NCI-H1092 treated with DMSO at 0.1 percent for 48 hours (cell line): ENCODE measurements around the gene ADRB1.

Experiments
- DNase-seq: peaks from one replicate; lab custom pipeline; 2025; lab: John Stamatoyannopoulos, UW

Gene ADRB1

DNA sequence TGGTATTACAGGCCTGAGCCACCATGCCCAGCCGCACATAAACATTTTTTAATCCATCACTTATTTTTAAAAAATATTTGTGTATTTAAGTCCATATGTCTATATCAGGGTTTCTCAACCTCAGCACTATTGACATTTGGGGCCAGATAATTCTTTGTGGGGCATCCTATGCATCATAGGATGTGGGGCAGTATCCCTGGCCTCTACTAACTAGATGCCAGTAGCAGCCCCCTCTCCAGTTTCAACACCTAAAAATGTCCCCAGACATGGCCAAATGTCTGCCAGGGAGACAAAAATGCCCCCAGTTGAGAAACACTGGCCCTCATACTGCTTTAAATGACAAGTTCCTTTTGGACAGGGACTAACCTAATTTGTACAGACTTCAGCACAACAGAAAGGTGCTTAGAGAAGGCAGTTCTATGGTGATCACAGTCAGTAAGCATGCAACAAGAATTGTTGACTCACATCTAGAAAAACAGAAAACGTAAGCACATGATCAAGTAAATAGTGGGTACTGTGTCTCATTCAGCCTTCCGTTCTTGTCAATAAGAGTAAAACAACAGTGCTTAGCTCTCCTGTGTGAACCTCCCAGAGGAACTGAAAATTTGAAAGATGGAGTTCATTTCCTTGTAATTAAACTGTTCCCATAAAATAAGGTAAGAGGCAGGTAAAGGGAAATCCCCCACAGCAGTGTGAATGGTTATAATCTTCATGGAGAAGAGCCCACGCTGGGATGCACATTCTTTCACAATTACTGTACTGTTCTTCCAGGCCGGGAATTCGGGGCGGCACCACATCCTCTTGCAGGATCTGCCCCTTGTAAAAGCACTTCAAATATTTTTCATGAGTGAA lies 17.3 kb upstream of the ADRB1 start:
- DNase-seq = no peak

DNA sequence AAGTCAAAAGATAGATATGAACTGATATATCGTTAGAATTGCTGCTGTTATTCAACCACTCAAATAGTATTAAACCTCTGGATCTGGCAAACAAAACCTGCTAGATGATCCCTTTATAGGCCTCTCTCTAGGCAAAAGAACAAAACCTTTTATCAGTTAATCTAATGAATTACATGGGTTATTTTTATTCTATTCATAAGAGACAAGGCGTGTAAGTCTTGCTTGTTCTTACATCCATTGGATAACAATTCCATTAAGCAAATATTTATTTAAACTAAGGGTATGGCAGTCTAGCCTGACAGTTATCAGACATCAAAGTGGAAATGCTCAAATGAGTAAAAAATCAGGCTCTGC lies 16.6 kb upstream of the ADRB1 start:
- no peak for DNase-seq

DNA sequence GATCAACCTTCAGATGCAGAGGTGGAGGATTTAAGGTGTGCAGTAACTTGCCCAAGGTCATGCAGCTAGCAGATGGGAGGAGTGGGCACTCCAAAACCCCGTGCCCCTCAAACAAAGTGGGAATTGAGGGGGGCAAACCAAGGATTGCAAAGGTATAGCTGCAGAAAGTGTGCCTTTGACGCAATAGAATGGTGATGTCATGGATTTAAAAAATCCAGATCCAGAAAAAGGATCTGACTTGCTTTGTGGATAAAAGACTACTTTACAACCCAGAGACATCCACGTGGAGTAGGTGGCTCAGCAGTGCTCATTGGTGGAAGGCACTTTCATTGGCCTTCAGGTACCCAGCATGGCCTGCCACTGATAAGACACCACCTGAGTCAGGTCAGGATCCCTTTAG lies 15.7 kb upstream of the ADRB1 start:
- no peak for DNase-seq

DNA sequence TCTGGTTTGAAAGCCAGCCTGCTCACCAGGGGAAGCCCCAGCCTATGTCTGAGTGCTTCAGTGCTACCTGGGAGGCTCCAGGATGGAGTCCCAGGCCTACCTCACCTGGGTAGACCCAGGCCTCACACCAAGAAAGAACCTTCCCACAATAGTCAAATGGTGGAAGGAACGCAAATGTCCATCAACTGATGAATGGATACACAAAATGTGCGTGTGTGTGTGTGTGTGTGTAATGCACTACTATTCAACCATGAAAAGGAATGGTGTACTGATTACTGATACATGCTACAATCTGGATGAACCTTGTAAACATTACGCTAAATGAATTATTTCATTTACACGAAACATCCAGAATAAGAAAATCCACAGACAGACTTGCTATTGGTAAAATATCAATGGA lies 15.2 kb upstream of the ADRB1 start:
- no peak for DNase-seq

DNA sequence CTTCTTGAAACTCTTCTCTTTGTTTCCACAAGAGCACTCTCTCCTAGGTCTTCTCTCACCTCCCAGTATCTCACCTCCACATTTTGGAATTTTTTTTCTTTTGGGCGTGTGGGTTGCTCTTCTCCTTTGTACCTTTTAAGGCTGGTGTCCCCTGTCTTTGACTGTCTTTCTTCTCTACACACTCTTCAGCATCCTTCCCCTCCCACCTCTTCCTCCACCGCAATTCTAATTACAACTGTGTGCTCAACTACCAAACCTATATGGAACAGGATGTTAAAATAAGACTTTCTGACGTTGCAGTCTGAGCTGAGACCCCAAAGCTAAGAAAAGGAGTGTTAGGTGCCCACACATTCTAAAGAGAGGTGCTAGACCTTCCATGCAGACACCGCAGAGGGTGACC lies 14.0 kb upstream of the ADRB1 start:
- no peak for DNase-seq

DNA sequence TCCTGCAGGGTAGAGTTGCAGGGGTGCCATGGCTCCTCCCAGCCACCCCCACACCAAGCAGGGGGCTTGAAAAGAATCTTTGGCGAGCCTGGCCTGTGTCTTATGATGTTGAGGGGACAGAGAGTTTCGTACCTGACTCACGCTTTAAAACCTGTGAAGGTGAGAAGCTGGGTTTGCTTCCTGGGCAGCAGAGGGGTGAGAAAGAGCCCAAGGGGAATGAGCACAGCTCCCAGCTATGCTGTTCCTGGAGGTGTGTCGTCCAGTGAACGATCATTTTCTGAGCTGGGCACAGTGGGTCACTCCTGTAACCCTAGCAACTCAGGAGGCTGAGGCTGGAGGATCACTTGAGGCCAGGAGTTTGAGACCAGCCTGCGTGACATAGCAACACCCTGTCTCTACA lies 13.5 kb upstream of the ADRB1 start:
- DNase-seq = no peak

DNA sequence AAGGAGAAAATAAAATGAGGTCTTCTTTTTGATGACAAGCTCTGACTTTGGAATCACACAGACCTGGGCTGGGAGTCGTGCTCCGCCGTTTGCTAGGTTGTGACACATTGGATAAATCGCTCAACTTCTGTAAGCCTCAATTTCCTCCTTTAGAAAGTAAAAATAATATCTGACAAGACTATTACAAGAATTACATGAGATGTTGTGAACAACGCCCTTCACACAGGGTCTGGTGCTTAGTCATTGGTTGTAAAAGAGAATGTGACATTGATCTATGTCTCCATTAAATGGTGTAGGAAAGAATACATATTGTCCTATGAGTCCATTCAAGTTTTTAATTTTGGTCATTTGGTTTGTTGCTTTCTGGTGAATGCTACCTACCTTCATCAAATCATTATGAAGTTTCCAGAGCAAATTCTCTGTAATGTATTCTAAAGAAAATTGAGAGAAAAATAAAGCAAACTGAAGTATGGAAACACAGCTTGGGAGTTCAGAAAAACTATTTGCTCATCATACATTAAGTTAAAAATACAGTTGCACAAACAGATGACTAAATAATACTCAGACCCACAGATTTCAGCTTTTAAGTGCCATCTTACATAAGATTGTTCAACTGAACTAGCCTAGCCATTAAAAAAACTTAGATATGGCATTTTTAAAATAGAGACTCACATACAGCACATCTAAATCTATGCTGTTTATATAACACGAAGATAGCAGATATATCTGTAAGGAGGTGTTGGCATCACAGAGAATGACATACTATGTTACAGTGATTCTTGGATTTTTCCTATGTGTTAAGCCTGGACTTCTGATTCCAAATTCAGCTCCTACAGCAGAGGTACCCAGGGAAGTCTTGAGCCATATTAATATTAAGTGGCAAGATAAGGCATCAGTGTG lies 12.3 kb upstream of the ADRB1 start:
- no peak for DNase-seq

DNA sequence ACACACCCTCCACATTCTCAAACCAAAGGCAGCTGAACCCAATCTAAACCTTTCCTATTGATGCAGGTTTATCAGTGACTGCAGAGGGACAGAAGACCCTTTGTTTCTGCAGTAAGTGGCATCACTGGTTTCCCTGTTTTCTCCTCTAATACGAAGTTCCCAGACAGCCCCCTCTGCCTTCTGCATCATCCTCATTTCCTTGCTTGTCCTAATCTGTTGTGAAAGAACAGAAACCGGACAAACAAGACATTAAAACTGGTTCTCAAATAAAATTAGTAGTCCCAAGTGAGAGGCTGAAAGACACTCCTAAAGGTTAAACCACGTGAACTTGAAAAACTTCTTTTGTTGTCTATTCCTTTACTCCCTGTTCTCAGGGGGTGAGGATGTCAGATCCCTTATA lies 10.1 kb upstream of the ADRB1 start:
- no peak for DNase-seq

DNA sequence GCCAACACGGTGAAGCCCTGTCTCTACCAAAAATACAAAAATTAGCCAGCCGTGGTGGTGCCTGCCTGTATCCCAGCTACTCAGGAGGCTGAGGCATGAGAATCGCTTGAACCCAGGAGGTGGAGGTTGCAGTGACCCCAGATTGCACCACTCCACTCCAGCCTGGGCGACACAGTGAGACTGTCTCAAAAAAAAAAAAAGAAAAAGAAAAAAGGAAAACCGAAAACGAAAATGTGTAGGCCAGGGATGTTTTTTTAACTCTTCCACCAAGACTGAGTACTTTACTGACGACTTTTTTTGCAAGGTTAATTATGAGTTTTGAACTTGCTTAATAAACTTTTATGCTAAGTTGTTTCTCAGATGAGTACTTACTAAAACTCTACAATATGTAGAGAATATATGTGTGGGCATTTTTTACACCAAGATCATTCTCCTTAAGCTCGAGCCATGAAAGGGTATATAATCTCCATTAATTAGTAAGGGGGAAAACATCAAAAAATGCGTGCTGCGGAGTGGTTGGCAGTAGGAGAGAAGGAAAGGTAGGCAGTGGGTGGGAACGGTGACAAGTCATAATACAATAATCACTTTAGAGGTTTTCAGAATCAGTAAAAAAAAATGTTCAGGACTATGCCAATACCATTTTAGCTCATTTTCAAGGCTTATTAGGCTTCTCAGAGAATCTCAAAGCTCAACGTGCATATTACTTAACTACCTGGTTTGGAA lies 8.6 kb upstream of the ADRB1 start:
- DNase-seq = no peak

DNA sequence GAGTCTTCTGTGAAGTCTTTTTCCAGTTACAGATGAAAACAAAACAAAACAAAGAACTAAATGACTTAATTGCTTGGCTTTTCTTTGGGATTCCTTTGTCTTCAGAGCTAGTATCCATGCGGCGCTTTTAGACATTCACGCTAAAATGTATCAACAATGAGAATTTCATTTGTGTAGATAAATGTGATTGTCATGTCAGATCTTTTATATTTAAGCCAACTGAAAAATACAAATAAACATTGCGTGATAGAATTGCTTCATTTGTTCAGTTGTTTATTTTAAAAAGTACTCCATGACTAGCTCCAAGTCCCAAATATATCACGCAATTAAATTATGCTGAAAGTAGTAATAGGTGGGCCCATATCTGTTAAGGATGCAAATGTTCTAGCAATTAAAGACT lies 7.9 kb upstream of the ADRB1 start:
- DNase-seq = no peak

DNA sequence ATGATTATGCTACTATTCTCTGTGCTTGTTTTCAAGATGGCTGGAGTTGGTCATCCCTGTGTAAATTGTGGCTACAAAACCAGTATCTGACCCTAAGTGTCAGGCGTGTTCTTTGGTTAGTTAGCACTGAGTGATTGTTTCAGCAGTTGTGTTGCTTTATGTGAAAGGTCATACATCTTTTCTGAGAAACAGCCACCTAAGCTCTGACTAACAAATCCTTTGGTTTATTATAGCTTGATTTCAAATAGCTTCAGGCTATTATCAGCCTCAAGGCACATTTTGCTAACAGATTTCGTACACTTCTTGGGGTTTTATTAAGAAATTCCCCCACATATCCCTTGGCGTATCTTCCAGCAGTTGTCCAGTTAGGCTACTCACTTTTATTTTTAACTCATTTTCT lies 4.8 kb upstream of the ADRB1 start:
- DNase-seq = no peak

DNA sequence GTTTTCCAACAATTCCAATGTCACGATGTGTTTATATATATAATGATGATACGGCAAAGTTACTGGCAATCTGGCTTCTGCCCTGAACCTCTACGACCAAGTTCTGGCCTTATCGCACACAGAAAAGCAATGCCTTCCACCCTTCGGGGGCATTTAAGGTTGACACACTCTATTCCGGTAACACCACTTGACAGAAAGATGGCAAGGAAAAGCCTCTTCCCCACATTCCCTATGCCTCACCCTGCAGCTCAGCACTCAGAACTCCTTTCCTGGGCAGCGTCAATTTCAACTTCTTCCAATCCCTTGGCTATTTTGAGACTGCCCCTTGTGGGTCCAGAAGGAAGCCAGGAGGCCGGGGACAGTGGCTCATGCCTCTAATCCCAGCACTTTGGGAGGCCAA lies 2.5 kb upstream of the ADRB1 start:
- DNase-seq = no peak

DNA sequence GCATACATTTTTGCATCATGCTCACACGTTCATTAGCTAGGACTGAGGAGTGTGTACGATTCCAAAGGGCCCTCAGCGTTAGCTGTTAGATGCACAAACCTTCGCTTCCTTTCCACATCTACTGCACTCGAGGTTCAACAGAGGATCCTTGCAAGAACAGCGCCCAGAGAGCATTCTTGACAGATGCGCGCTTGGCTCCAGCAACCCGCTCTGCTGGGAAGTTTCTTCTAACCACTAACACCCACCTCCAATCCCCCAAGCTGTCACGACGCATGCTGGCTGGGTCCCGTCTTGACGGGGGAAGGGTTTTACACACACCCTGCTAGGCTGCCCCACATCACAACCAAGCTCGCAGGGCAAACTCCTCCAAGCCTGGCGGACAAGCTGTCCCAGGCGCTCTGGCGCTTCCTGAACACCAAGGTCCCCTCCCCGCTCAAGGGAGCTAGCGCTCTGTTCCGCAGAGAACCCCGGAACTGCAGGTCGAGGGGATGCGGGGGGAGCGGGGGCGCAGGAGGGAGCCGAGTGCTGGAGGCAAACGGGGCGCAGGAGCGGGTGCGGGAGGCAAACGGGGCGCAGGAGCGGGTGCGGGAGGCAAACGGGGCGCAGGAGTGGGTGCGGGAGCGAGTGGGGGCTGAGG lies 653 bp upstream of the ADRB1 start:
- no peak for DNase-seq

DNA sequence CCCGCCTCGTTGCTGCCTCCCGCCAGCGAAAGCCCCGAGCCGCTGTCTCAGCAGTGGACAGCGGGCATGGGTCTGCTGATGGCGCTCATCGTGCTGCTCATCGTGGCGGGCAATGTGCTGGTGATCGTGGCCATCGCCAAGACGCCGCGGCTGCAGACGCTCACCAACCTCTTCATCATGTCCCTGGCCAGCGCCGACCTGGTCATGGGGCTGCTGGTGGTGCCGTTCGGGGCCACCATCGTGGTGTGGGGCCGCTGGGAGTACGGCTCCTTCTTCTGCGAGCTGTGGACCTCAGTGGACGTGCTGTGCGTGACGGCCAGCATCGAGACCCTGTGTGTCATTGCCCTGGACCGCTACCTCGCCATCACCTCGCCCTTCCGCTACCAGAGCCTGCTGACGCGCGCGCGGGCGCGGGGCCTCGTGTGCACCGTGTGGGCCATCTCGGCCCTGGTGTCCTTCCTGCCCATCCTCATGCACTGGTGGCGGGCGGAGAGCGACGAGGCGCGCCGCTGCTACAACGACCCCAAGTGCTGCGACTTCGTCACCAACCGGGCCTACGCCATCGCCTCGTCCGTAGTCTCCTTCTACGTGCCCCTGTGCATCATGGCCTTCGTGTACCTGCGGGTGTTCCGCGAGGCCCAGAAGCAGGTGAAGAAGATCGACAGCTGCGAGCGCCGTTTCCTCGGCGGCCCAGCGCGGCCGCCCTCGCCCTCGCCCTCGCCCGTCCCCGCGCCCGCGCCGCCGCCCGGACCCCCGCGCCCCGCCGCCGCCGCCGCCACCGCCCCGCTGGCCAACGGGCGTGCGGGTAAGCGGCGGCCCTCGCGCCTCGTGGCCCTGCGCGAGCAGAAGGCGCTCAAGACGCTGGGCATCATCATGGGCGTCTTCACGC lies 825 bp downstream of the ADRB1 start:
- DNase-seq = no peak

DNA sequence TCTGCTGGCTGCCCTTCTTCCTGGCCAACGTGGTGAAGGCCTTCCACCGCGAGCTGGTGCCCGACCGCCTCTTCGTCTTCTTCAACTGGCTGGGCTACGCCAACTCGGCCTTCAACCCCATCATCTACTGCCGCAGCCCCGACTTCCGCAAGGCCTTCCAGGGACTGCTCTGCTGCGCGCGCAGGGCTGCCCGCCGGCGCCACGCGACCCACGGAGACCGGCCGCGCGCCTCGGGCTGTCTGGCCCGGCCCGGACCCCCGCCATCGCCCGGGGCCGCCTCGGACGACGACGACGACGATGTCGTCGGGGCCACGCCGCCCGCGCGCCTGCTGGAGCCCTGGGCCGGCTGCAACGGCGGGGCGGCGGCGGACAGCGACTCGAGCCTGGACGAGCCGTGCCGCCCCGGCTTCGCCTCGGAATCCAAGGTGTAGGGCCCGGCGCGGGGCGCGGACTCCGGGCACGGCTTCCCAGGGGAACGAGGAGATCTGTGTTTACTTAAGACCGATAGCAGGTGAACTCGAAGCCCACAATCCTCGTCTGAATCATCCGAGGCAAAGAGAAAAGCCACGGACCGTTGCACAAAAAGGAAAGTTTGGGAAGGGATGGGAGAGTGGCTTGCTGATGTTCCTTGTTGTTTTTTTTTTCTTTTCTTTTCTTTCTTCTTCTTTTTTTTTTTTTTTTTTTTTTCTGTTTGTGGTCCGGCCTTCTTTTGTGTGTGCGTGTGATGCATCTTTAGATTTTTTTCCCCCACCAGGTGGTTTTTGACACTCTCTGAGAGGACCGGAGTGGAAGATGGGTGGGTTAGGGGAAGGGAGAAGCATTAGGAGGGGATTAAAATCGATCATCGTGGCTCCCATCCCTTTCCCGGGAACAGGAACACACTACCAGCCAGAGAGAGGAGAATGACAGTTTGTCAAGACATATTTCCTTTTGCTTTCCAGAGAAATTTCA lies 1.7 kb downstream of the ADRB1 start:
- peak; percentile 3 for DNase-seq

DNA sequence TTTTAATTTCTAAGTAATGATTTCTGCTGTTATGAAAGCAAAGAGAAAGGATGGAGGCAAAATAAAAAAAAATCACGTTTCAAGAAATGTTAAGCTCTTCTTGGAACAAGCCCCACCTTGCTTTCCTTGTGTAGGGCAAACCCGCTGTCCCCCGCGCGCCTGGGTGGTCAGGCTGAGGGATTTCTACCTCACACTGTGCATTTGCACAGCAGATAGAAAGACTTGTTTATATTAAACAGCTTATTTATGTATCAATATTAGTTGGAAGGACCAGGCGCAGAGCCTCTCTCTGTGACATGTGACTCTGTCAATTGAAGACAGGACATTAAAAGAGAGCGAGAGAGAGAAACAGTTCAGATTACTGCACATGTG lies 2.4 kb downstream of the ADRB1 start:
- DNase-seq = no peak

DNA sequence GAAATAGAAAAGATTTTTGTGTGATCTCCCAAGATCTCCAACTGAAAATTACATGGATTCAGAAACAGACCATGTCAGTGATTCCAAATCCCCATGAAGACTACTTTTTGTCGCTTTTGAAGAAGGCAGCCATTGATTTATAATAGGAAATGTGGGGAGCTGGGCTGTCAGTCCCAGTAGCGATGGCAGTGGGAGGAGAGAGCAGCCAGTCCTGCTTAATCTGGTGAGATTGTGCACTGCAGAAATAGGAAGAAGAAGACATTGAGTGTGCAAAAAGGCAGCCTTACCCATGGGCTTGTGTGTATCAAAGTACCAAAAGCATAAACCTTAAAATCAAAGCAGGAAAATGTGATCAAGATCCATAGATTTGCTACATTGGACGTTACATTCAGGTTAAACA lies 4.8 kb downstream of the ADRB1 start:
- DNase-seq = no peak

DNA sequence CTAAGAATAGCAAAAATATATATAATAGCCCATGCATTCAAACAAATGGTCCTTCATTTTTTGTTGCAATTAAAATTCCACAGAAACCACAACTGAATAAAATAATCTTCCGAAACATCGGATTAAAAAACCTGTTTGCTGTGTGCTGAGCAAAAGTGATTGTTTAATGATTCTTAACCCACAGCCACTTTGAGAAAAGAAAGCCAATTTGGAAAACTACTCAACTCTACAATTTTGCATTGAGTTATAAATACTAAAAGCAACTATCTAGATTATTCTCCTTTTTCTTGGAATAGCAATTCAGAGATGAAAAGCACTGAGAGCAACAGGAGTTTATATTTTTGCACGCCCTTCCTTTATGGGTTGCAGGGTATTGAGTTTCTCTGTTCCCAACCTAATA lies 8.0 kb downstream of the ADRB1 start:
- DNase-seq = no peak

DNA sequence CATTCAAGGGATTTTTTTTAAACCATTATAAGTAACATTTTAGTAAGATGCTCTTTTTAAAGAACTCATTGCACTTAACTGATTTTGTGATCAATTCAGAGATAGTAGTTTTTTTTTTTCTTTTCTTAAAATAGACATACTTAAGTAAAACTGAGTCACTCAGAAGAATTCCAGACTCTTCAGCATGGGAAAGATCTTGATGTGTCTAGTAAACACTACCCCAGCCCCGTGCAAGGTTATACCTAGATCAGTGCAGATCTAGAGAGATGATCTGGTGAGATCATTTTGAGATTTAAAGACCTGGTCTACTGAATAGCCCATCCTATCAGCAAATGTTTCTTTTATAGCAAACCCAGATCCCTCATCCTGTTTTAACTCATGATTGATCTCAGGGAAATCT lies 8.6 kb downstream of the ADRB1 start:
- DNase-seq = no peak

DNA sequence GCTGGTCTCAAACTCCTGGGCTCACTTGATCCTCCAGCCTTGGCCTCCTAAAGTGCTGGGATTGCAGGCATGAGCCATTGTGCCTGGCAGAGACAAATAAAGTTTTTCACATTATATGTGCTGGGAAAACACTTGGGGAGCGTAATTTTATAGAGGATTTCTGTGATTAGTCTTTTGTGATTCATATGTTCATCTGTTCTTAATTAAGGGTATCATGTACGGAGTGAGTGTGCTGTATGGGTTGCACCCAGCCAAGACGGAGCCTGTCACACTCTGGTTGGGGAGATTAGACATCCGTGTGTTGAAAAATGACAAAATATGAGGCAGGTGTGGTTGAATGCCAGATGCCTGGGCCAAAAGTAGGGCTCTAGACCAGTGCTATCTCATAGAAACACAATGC lies 10.3 kb downstream of the ADRB1 start:
- no peak for DNase-seq
